Subcutaneous adipose tissue (tissue), 4 donors: ENCODE data around the gene CHST13. TPM values are rescaled to one million over a fixed set of nuclear protein-coding genes. Genes with fewer than 3 reads are reported as not detected.

Experiments
- total RNA-seq, 4 donors: library from RNA; depleted of rRNA; stranded (reverse); fragments of >200 nt; gene quantifications; one replicate each; pipeline ENCODE4 v1.1.0, GENCODE V29; 2016
- TF ChIP-seq, protein P1 (sequence below): fragments of 450-650 bp; IDR thresholded peaks from one replicate; pipeline ENCODE4 v1.5.1; 2016; ENCODE audit warnings: low read depth, mild to moderate bottlenecking, control low read depth, antibody characterized with exemption, moderate library complexity

Gene CHST13
- total RNA-seq, 4 donors from 2014 or later = 0.66 to 2.5 (median 1.3) TPM

- TF ChIP-seq, protein P1, sequence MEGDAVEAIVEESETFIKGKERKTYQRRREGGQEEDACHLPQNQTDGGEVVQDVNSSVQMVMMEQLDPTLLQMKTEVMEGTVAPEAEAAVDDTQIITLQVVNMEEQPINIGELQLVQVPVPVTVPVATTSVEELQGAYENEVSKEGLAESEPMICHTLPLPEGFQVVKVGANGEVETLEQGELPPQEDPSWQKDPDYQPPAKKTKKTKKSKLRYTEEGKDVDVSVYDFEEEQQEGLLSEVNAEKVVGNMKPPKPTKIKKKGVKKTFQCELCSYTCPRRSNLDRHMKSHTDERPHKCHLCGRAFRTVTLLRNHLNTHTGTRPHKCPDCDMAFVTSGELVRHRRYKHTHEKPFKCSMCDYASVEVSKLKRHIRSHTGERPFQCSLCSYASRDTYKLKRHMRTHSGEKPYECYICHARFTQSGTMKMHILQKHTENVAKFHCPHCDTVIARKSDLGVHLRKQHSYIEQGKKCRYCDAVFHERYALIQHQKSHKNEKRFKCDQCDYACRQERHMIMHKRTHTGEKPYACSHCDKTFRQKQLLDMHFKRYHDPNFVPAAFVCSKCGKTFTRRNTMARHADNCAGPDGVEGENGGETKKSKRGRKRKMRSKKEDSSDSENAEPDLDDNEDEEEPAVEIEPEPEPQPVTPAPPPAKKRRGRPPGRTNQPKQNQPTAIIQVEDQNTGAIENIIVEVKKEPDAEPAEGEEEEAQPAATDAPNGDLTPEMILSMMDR = no peak
Observed at GRCh38 chr3:126556637-126557414, 32.9 kb downstream of the CHST13 start.

DNA sequence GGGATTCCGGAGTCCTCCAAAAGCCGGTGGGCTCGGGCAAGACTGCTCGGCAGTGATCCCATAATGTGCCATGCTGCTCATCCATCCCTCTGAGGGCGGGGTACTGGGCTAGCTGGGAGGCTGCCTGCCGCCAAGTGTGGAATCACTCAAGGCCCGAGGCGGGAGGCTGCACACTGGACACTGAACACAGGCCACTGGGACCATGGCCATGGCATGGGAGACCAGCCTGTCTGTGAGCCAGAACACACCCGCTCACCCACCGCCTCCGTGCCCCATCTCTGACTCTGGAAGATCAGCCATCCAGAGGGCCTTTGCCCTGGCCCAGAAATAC is 33.4 kb downstream of the CHST13 start:
- TF ChIP-seq, protein P1 = no peak

DNA sequence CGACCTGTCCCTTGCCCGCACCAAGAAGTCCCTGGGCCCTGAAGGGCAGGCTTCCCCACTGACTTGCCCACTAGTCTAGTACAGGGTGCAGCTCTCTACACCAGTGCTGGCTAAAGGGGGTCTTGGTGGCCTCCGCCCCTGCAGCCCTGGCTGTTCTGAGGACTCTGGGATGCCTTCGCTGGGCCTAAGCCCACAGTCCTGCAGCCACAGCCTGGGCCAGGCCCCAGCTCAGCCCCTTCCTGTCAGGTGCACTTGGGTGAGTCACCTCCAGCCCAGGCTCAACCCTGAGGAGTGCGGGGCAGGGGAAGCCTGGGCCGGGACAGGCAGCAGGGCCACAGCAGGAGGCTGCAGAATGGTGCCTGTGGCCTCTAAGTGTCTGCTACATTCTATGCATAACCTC is 33.8 kb downstream of the CHST13 start:
- TF ChIP-seq, protein P1 = no peak

GRCh38 chr3:126558336-126559071 is 34.5 kb downstream of the CHST13 start, which contains the start of gene C3orf22:
TSS of gene C3orf22 (minus strand) at chr3:126558932. CDS start at chr3:126553390, 5,542 bp downstream.
- TF ChIP-seq, protein P1 = no peak

DNA sequence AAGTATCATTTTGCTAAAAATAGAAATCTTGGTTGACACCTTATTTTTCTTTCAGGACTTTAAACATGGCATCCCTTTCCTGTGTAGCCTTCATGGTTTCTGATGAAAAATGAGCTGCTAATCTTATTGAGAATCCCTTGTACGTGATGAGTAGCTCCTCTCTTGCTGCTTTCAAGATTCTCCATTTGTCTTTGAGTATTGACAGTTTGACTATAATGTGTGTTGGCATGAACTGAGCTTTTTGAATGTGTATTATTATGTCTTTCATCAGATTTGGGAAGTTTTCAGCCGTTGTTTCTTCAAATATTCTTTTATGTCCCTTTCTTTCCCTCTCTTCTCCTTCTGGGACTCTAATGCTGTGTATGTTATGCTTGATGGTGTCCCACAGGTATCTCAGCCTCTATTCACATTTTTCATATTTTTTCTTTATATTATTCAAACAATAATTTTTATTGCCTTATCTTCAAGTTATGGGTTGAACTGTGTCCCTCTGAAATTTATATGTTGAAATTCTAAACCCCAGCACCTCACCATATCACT is 38.9 kb downstream of the CHST13 start:
- TF ChIP-seq, protein P1 = no peak

DNA sequence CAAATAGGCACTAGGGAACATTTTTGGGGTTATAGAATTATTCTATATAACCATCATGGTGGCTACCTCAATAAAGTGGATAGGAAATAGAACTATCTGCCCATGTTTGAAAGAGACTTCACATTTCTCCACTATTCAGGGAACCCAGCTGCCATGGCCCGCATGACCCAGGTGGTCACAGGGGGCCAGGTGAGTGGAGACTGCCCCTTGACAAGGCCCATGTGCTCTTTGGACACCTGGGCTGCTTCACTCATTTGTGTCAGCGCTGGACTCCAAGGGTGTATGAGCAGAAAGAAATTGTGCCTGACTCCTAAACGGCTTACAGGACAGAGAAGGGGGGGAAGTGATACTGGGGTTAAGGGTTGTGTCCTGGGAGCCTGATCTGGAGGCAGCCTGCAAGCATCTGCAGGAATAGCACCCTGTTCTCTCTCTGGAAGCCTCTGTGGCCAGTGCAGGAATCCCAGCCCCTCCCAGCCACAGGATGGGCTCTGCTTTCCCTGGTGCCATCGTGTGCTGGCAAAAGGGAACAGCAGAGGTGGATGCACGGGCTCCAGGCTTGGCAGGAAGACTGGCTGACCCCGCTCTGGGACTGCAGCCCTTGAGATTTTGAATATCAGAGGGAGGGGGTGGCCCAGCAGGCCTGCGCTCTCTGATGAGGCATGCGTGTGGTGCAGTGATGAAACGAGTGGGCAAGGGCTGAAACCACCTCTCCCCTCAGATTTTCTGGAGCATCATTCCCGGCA is 43.9 kb downstream of the CHST13 start:
- TF ChIP-seq, protein P1 = no peak
